SK-N-SH treated with all-trans-retinoic acid at 6 μM for 48 hours (cell line): ENCODE measurements around the gene NOTCH3.

Experiments used
- ATAC-seq: fragments of 200-7000 bp; cut with Tn5 transposase; 3 replicates; pipeline ENCODE4 v1.9.1; 2020; ENCODE audit warnings: mild to moderate bottlenecking, moderate library complexity
- ARNTL ChIP-seq: fragments of 450-650 bp; formaldehyde crosslinking; IDR thresholded peaks from 2 replicates; pipeline ENCODE4 v1.5.0; 2020; ENCODE audit warnings: low read depth, mild to moderate bottlenecking, moderate library complexity, borderline replicate concordance
- BACH2 ChIP-seq: fragments of 250-450 bp; sonication (Bioruptor Pico); IDR thresholded peaks from 2 replicates; pipeline ENCODE4 v1.9.0; 2021; ENCODE audit warnings: mild to moderate bottlenecking, borderline replicate concordance
- CSDC2 ChIP-seq: fragments of 250-450 bp; sonication (Bioruptor Pico); IDR thresholded peaks from 2 replicates; pipeline ENCODE4 v1.5.0; 2020; ENCODE audit warnings: mild to moderate bottlenecking, moderate library complexity
- ESRRG ChIP-seq: fragments of 250-450 bp; sonication (Bioruptor Pico); IDR thresholded peaks from 2 replicates; pipeline ENCODE4 v1.6.1; 2021; ENCODE audit warnings: mild to moderate bottlenecking
- GLIS3 ChIP-seq: fragments of 250-450 bp; sonication (Bioruptor Pico); IDR thresholded peaks from 2 replicates; pipeline ENCODE4 v1.5.0; 2020; ENCODE audit warnings: mild to moderate bottlenecking, moderate library complexity
- ISL1 ChIP-seq: fragments of 250-450 bp; sonication (Bioruptor Pico); IDR thresholded peaks from 2 replicates; pipeline ENCODE4 v2.1.2; 2022; ENCODE audit warnings: mild to moderate bottlenecking, moderate library complexity
- PATZ1 ChIP-seq: fragments of 250-450 bp; sonication (Bioruptor Pico); IDR thresholded peaks from 2 replicates; pipeline ENCODE4 v1.8.0; 2020; ENCODE audit warnings: mild to moderate bottlenecking, moderate library complexity, borderline replicate concordance
- PPARA ChIP-seq: fragments of 250-450 bp; sonication (Bioruptor Pico); IDR thresholded peaks from 2 replicates; pipeline ENCODE4 v1.5.0; 2020; ENCODE audit warnings: mild to moderate bottlenecking, borderline replicate concordance
- RARB ChIP-seq: fragments of 250-450 bp; sonication (Bioruptor Pico); IDR thresholded peaks from 2 replicates; pipeline ENCODE4 v1.8.0; 2021; ENCODE audit warnings: mild to moderate bottlenecking, moderate library complexity
- SNAI2 ChIP-seq: fragments of 250-450 bp; sonication (Bioruptor Pico); IDR thresholded peaks from 2 replicates; pipeline ENCODE4 v1.5.0; 2020; ENCODE audit warnings: mild to moderate bottlenecking, moderate library complexity
- TCF4 ChIP-seq: fragments of 250-450 bp; sonication (Bioruptor Pico); IDR thresholded peaks from 2 replicates; pipeline ENCODE4 v1.8.0; 2021; ENCODE audit warnings: mild to moderate bottlenecking, moderate library complexity, borderline replicate concordance
- TOX ChIP-seq: fragments of 250-450 bp; sonication (Bioruptor Pico); IDR thresholded peaks from 2 replicates; pipeline ENCODE4 v1.8.0; 2021; ENCODE audit warnings: mild to moderate bottlenecking, moderate library complexity, borderline replicate concordance
- ZC3H10 ChIP-seq: fragments of 250-450 bp; sonication (Bioruptor Pico); IDR thresholded peaks from 2 replicates; pipeline ENCODE4 v1.5.1; 2021; ENCODE audit warnings: mild to moderate bottlenecking, moderate library complexity
- ZFP3 ChIP-seq: fragments of 250-450 bp; sonication (Bioruptor Pico); IDR thresholded peaks from 2 replicates; pipeline ENCODE4 v1.5.0; 2020; ENCODE audit warnings: mild to moderate bottlenecking, moderate library complexity
- ZFP30 ChIP-seq: fragments of 450-650 bp; formaldehyde crosslinking; IDR thresholded peaks from 2 replicates; pipeline ENCODE4 v1.5.0; 2022; ENCODE audit warnings: mild to moderate bottlenecking, moderate library complexity
- ZNF565 ChIP-seq: fragments of 450-650 bp; formaldehyde crosslinking; conservative IDR thresholded peaks from 2 replicates; pipeline ENCODE4 v1.5.0; 2020; ENCODE audit warnings: low read depth, mild to moderate bottlenecking, moderate library complexity
- ZNF70 ChIP-seq: fragments of 450-650 bp; formaldehyde crosslinking; IDR thresholded peaks from 2 replicates; pipeline ENCODE4 v1.5.0; 2020; ENCODE audit warnings: mild to moderate bottlenecking, moderate library complexity
- ZNF8 ChIP-seq: fragments of 450-650 bp; formaldehyde crosslinking; IDR thresholded peaks from 2 replicates; pipeline ENCODE4 v1.5.0; 2020; ENCODE audit warnings: mild to moderate bottlenecking, moderate library complexity
- TF ChIP-seq, protein P1 (sequence below): fragments of 250-450 bp; sonication (Bioruptor Pico); IDR thresholded peaks from 2 replicates; pipeline ENCODE4 v1.8.0; 2021; ENCODE audit warnings: low read depth, mild to moderate bottlenecking, moderate library complexity, borderline replicate concordance
- TF ChIP-seq, protein P2 (sequence below): fragments of 250-450 bp; sonication (Bioruptor Pico); IDR thresholded peaks from 2 replicates; pipeline ENCODE4 v1.5.0; 2020; ENCODE audit warnings: mild to moderate bottlenecking, moderate library complexity
- TF ChIP-seq, protein P3 (sequence below): fragments of 250-450 bp; sonication (Bioruptor Pico); IDR thresholded peaks from 2 replicates; pipeline ENCODE4 v1.5.1; 2021; ENCODE audit warnings: mild to moderate bottlenecking, moderate library complexity
- TF ChIP-seq, protein P4 (sequence below): fragments of 250-450 bp; sonication (Bioruptor Pico); IDR thresholded peaks from 2 replicates; pipeline ENCODE4 v1.5.1; 2020; ENCODE audit warnings: low read depth, mild to moderate bottlenecking, moderate library complexity

NOTCH3 gene

DNA sequence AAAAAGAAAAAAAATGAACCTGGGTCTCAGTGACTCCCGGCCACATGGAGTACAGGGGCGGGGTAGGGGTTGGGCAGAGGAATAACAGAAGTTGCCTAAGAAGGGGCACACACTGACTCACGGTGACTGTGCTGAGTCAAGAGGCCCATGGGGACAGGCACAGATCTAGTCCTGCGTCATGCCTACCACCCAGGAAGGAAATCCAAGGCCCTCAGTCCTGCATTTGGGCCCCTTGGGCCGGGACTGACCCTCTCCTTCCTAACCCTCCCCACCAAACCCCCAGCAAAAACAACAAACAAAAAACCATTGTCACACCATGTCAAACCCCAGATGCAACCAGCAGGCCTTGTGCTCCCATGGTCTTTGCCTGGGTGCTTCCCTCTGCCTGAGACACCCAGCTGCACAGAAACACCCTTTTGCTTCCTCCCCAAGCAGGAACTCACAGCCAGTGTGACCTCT is 9.6 kb upstream of the NOTCH3 start:
- no peak for ATAC-seq
- TF ChIP-seq ZNF565 (CRISPR knock-in tag) (no peak), CSDC2 (CRISPR knock-in tag) (no peak), TCF4 (CRISPR knock-in tag) (no peak), TOX (CRISPR knock-in tag) (no peak), ZC3H10 (CRISPR knock-in tag) (no peak), BACH2 (CRISPR knock-in tag) (no peak), ZNF8 (no peak), ISL1 (no peak), SNAI2 (no peak), ZFP30 (CRISPR knock-in tag) (no peak), GLIS3 (no peak), ARNTL (no peak), PPARA (CRISPR knock-in tag) (no peak), PATZ1 (CRISPR knock-in tag) (no peak), RARB (CRISPR knock-in tag) (no peak), ESRRG (CRISPR knock-in tag) (no peak)
- TF ChIP-seq, protein P1, sequence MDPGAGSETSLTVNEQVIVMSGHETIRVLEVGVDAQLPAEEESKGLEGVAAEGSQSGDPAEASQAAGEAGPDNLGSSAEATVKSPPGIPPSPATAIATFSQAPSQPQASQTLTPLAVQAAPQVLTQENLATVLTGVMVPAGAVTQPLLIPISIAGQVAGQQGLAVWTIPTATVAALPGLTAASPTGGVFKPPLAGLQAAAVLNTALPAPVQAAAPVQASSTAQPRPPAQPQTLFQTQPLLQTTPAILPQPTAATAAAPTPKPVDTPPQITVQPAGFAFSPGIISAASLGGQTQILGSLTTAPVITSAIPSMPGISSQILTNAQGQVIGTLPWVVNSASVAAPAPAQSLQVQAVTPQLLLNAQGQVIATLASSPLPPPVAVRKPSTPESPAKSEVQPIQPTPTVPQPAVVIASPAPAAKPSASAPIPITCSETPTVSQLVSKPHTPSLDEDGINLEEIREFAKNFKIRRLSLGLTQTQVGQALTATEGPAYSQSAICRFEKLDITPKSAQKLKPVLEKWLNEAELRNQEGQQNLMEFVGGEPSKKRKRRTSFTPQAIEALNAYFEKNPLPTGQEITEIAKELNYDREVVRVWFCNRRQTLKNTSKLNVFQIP (CRISPR knock-in tag): no peak
- TF ChIP-seq, protein P2, sequence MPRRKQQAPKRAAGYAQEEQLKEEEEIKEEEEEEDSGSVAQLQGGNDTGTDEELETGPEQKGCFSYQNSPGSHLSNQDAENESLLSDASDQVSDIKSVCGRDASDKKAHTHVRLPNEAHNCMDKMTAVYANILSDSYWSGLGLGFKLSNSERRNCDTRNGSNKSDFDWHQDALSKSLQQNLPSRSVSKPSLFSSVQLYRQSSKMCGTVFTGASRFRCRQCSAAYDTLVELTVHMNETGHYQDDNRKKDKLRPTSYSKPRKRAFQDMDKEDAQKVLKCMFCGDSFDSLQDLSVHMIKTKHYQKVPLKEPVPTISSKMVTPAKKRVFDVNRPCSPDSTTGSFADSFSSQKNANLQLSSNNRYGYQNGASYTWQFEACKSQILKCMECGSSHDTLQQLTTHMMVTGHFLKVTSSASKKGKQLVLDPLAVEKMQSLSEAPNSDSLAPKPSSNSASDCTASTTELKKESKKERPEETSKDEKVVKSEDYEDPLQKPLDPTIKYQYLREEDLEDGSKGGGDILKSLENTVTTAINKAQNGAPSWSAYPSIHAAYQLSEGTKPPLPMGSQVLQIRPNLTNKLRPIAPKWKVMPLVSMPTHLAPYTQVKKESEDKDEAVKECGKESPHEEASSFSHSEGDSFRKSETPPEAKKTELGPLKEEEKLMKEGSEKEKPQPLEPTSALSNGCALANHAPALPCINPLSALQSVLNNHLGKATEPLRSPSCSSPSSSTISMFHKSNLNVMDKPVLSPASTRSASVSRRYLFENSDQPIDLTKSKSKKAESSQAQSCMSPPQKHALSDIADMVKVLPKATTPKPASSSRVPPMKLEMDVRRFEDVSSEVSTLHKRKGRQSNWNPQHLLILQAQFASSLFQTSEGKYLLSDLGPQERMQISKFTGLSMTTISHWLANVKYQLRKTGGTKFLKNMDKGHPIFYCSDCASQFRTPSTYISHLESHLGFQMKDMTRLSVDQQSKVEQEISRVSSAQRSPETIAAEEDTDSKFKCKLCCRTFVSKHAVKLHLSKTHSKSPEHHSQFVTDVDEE (CRISPR knock-in tag): no peak
- TF ChIP-seq, protein P3, sequence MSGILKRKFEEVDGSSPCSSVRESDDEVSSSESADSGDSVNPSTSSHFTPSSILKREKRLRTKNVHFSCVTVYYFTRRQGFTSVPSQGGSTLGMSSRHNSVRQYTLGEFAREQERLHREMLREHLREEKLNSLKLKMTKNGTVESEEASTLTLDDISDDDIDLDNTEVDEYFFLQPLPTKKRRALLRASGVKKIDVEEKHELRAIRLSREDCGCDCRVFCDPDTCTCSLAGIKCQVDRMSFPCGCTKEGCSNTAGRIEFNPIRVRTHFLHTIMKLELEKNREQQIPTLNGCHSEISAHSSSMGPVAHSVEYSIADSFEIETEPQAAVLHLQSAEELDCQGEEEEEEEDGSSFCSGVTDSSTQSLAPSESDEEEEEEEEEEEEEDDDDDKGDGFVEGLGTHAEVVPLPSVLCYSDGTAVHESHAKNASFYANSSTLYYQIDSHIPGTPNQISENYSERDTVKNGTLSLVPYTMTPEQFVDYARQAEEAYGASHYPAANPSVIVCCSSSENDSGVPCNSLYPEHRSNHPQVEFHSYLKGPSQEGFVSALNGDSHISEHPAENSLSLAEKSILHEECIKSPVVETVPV (CRISPR knock-in tag): no peak
- TF ChIP-seq, protein P4, sequence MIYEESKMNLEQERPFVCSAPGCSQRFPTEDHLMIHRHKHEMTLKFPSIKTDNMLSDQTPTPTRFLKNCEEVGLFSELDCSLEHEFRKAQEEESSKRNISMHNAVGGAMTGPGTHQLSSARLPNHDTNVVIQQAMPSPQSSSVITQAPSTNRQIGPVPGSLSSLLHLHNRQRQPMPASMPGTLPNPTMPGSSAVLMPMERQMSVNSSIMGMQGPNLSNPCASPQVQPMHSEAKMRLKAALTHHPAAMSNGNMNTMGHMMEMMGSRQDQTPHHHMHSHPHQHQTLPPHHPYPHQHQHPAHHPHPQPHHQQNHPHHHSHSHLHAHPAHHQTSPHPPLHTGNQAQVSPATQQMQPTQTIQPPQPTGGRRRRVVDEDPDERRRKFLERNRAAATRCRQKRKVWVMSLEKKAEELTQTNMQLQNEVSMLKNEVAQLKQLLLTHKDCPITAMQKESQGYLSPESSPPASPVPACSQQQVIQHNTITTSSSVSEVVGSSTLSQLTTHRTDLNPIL: no peak

GRCh38 chr19:15201374-15202023 is 704 bp upstream of the NOTCH3 start:
- TF ChIP-seq CSDC2 (CRISPR knock-in tag) (no peak), ZNF70 (CRISPR knock-in tag) (peak; percentile 63; the same call in 1 of the 2 replicates), ZFP3 (no peak), ZNF565 (CRISPR knock-in tag) (no peak), GLIS3 (no peak), PPARA (CRISPR knock-in tag) (no peak)
- TF ChIP-seq, protein P1 (CRISPR knock-in tag): no peak
- no peak for ATAC-seq
